Measurements from ENCODE around the gene LRRC46.

LRRC46 gene

GRCh38 chr17:47804461-47804860, 27.0 kb upstream of the LRRC46 start:
- H3K4me3 ChIP-seq (ENCODE audit: low read depth, low read length), result no peak overlapping the region
- DNase-seq (ENCODE audit: low read depth), result no peak
- no peak for TF ChIP-seq CTCF (IDR thresholded peaks at IDR 0.05; ENCODE audit: low read depth, low read length, missing control alignments)

DNA sequence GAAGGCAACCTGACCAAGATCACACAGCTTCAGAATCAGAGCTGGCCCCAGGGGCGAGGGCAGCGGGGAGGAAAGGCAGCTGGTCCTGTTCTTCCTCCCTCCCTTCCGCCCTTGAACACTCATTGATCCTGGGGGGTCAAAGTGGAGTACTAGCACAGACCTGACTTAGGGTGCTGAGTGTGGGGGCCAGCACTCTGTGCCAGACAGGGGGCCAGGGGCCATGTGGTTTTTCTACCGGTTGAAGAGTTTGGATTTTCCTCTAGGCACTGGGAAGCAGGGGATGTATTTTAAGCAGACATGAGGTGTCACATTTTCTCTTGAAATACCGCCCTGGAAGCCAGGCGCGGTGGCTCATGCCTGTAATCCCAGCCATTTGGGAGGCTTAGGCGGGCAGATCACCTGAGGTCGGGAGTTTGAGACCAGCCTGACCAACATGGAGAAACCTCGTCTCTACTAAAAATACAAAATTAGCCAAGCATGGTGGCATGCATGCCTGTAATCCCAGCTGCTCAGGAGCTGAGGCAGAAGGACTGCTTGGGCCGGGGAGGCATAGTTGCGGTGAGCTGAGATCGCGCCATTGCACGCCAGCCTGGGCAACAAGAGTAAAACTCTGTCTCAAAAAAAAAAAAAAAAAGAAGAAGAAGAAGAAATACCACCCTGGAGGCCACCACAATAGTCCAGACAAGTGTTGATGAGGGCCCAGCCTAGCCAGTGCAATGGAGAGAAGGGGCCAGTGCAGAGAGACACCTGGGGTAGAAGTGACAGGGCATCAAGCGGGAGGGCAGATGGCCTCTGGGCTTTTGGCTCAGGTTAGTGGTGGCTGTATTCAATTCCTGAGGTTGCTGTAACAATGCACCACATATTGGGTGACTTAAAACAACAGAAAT, 25.2 kb upstream of the LRRC46 start:
- no peak for TF ChIP-seq CTCF (IDR thresholded peaks at IDR 0.05; ENCODE audit: low read depth, low read length, missing control alignments)
- H3K4me3 ChIP-seq (ENCODE audit: low read depth, low read length), result no peak overlapping the region
- DNase-seq (ENCODE audit: low read depth), result no peak

- no peak for TF ChIP-seq CTCF (IDR thresholded peaks at IDR 0.05; ENCODE audit: low read depth, low read length, missing control alignments)
- no peak for DNase-seq (ENCODE audit: low read depth)
- H3K4me3 ChIP-seq (ENCODE audit: low read depth, low read length), result no peak overlapping the region
Observed at GRCh38 chr17:47806913-47807255, 24.6 kb upstream of the LRRC46 start.

GRCh38 chr17:47807421-47807820, 24.0 kb upstream of the LRRC46 start:
- no peak for DNase-seq (ENCODE audit: low read depth)
- no peak for TF ChIP-seq CTCF (IDR thresholded peaks at IDR 0.05; ENCODE audit: low read depth, low read length, missing control alignments)

GRCh38 chr17:47808036-47808829, 23.2 kb upstream of the LRRC46 start:
- H3K4me3 ChIP-seq (ENCODE audit: low read depth, low read length), result no peak overlapping the region
- TF ChIP-seq CTCF (IDR thresholded peaks at IDR 0.05; ENCODE audit: low read depth, low read length, missing control alignments), result no peak
- DNase-seq (ENCODE audit: low read depth), result no peak

More at GRCh38 chr17:47807421-47807820, 24.0 kb upstream of the LRRC46 start:
- no peak overlapping the region for H3K4me3 ChIP-seq (ENCODE audit: low read depth, low read length)

DNA sequence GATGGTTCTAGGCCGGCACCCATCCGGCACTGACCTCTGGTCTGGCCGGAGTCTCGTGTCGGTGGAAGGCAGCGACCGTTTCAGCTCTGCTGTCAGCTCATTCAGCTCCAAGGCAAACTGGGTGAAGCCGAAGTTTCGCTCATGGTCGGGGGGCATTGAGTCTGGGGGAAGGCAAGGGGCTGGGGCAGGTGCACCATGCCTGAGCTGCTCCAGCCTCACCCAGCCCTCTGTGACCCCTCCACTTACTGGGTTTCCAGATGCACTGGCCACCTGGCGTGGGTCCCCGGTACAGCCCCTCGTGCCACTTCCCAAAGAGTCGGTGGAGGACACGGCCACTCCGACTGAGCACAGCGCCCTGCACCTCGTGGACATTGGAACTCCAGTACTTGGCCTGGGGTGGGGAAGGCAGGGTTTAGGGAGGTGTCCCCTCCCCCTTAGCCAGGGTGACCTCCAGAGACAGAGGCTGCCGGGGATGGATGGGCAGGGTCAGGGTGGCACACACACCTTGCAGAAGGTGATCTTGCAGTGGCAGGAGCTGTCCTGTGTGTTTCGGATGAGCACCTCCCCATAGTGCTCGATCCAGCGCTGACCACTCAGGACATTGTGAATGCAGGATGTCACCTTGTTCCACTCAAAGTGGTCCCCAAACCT, 22.5 kb upstream of the LRRC46 start:
- DNase-seq (ENCODE audit: low read depth), result no peak
- no peak overlapping the region for H3K4me3 ChIP-seq (ENCODE audit: low read depth, low read length)
- TF ChIP-seq CTCF (IDR thresholded peaks at IDR 0.05; ENCODE audit: low read depth, low read length, missing control alignments), result no peak

Data from GM12864 (cell line).